Spleen (tissue), 11 donors: Measurements from ENCODE around the gene ITGB4. TPM values are rescaled to one million over a fixed set of nuclear protein-coding genes. Genes with fewer than 3 reads are reported as not detected.
A peak's percentile ranks its signal among the peaks of the same experiment; 100 is the strongest.

Experiments
- DNase-seq: peaks from one replicate; pipeline ENCODE4 v3.0.0-alpha.2; 2020
- H3K27ac ChIP-seq, 8 donors: fragments of 200-600 bp; sonication (generic) in 7 of 8; 1 replicate in 4 of 8; 2 replicates in 4 of 8; pipeline versions ENCODE4 v1.5.0 to v1.8.0; 2016 to 2021; ENCODE audit warnings: inconsistent platforms in 4 of 8, mild to moderate bottlenecking in 4 of 8, moderate library complexity in 1 of 8
- H3K27me3 ChIP-seq, 7 donors: fragments of 200-600 bp; sonication (generic) in 6 of 7; replicated peaks in 1 of 7; 1 replicate in 4 of 7; 2 replicates in 3 of 7; pipeline versions ENCODE4 v1.5.0 to v1.8.0; 2016 to 2021; ENCODE audit warnings: inconsistent platforms in 3 of 7, mild to moderate bottlenecking in 1 of 7
- H3K36me3 ChIP-seq, 6 donors: fragments of 200-600 bp; sonication (generic) in 5 of 6; 1 replicate in 4 of 6; 2 replicates in 2 of 6; pipeline versions ENCODE4 v1.5.0 to v1.8.0; 2016 to 2021; ENCODE audit warnings: inconsistent platforms in 2 of 6
- H3K4me1 ChIP-seq, 6 donors: fragments of 200-600 bp; sonication (generic) in 5 of 6; 1 replicate in 3 of 6; 2 replicates in 3 of 6; pipeline versions ENCODE4 v1.5.0 to v1.8.0; 2016 to 2021; ENCODE audit warnings: inconsistent platforms in 3 of 6
- H3K4me3 ChIP-seq, 8 donors: fragments of 200-600 bp; sonication (generic) in 7 of 8; 1 replicate in 4 of 8; 2 replicates in 4 of 8; pipeline versions ENCODE4 v1.5.0 to v1.8.0; 2016 to 2021; ENCODE audit warnings: inconsistent platforms in 4 of 8, mild to moderate bottlenecking in 4 of 8, moderate library complexity in 2 of 8
- H3K9me3 ChIP-seq, 8 donors: fragments of 200-600 bp; sonication (generic) in 7 of 8; 1 replicate in 4 of 8; 2 replicates in 4 of 8; pipeline versions ENCODE4 v1.5.0 to v1.8.0; 2016 to 2021; ENCODE audit warnings: inconsistent platforms in 4 of 8
- CTCF ChIP-seq, 11 experiments: fragments of 200-600 bp in 7 of 11; fragments of 450-650 bp in 4 of 11; sonication (generic) in 4 of 11; IDR thresholded peaks in 8 of 11; conservative IDR thresholded peaks in 3 of 11; 1 replicate in 7 of 11; 2 replicates in 4 of 11; pipeline versions ENCODE4 v1.4.0 to v1.8.0; 2016 to 2021; ENCODE audit warnings: antibody characterized with exemption in 11 of 11, inconsistent platforms in 4 of 11, mild to moderate bottlenecking in 1 of 11
- POLR2A ChIP-seq, 3 donors: fragments of 450-650 bp; IDR thresholded peaks; one replicate each; pipeline ENCODE4 v1.5.1; 2017; ENCODE audit warnings: antibody characterized with exemption in 3 of 3, mild to moderate bottlenecking in 1 of 3
- POLR2AphosphoS5 ChIP-seq, 3 donors: sonication (generic); formaldehyde crosslinking; IDR thresholded peaks; one replicate each; pipeline ENCODE4 v1.5.1; 2017; ENCODE audit warnings: antibody characterized with exemption in 3 of 3
- WGBS, 5 donors: extraction: QIAGEN DNeasy Blood & Tissue Kit in 3 of 5; methylation state at CpG; one replicate each; pipeline versions ENCODE4 v1.1.5 to v1.1.7; 2013 to 2018; 5-methylcytosine and 5-hydroxymethylcytosine counted together
- intact Hi-C: fragments of 100-400 bp; cut with DNase I; formaldehyde crosslinking; loops from one replicate; pipeline ENCODE4 v1.15.0; 2023; ENCODE audit warnings: low total_unique reads
- polyA plus RNA-seq, 3 donors: library from polyadenylated mRNA; stranded (reverse); fragments of 200-250 nt; gene quantifications; one replicate each; pipeline ENCODE4 v1.2.1, GENCODE V29; 2013
- total RNA-seq, 7 donors: library from RNA; depleted of rRNA in 3 of 7; stranded (reverse); fragments of >200 nt in 3 of 7; fragmentation: NEBNext Ultra II Directional in 4 of 7; extraction: Animal tissue kit (Norgen Biotek cat#: 25700) in 4 of 7; gene quantifications; one replicate each; pipeline versions ENCODE4 v1.1.0 to v1.2.1, GENCODE V29; 2016 to 2021
- donor health status: healthy with polysubstance abuse.
- donor health status: DM: no; HTN: no; CAD: no; lungs with moderate emphysema.
- donor health status: DM: no; HTN: no; CAD: no.
- donor health status: Bipolar disorder and iron deficiency.
- donor health status: healthy.
- donor health status: DM: no; HTN: no; CAD: no.
- donor health status: DM: yes; HTN: yes; CAD: no.

The ITGB4 gene
- total and polyA plus RNA-seq, 10 donors, result 16.6 to 205 (median 82.6) TPM

GRCh38 chr17:75725504-75725903, 4.2 kb downstream of the ITGB4 start:
- Histone ChIP-seq H3K27me3 (peaks cover 0 to 20% (median 14%) of the 10 kb centered on the region in 7 donors), H3K27ac (peak overlapping the region in 6 of 8 donors; percentile 9 to 93 (median 76)), H3K36me3 (peaks cover 0 to 58% (median 4%) of the 10 kb centered on the region in 6 donors), H3K4me3 (no peak overlapping the region), H3K4me1 (peaks cover 0 to 49% (median 27%) of the 10 kb centered on the region in 6 donors), H3K9me3 (no peaks in the 10 kb centered on the region)
- TF ChIP-seq CTCF (IDR thresholded peaks at IDR 0.05 in 8 of 11, conservative IDR thresholded peaks at IDR 0.05 in 3 of 11) (no peak), POLR2AphosphoS5 (IDR thresholded peaks at IDR 0.05) (no peak), POLR2A (IDR thresholded peaks at IDR 0.05) (no peak)
- WGBS, 5 donors, result 89 to 94% (median 93%) methylated on average over 7 of the region's 7 CpGs
- no peak for DNase-seq
- intact Hi-C loops, result no loop called here

GRCh38 chr17:75727391-75727790, 6.1 kb downstream of the ITGB4 start:
- peak in 1 of 3 donors; percentile 26 for TF ChIP-seq POLR2AphosphoS5 (IDR thresholded peaks at IDR 0.05)
- no peak for TF ChIP-seq POLR2A (IDR thresholded peaks at IDR 0.05)

GRCh38 chr17:75729351-75729750, 8.1 kb downstream of the ITGB4 start:
- Histone ChIP-seq H3K9me3 (no peaks in the 10 kb centered on the region), H3K27ac (no peak overlapping the region), H3K4me1 (peaks cover 0 to 30% (median 8%) of the 10 kb centered on the region in 6 donors), H3K36me3 (peaks cover 0 to 89% (median 6%) of the 10 kb centered on the region in 6 donors), H3K27me3 (no peaks in the 10 kb centered on the region), H3K4me3 (no peak overlapping the region)
- intact Hi-C loops, result no loop called here
- DNase-seq, result no peak
- 79 to 93% (median 90%) methylated on average over 3 to 7 of the region's 7 CpGs for WGBS, 5 donors
- no peak for TF ChIP-seq POLR2A (IDR thresholded peaks at IDR 0.05)
- peak in 1 of 3 donors; percentile 12 for TF ChIP-seq POLR2AphosphoS5 (IDR thresholded peaks at IDR 0.05)

More at GRCh38 chr17:75727391-75727790, 6.1 kb downstream of the ITGB4 start:
- H3K27ac ChIP-seq, result no peak overlapping the region
- WGBS, 5 donors, result 85 to 98% (median 92%) methylated on average over 12 to 18 of the region's 18 CpGs
- H3K4me1 ChIP-seq, result peaks cover 0 to 33% (median 14%) of the 10 kb centered on the region in 6 donors
- peaks cover 0 to 1% (median 0%) of the 10 kb centered on the region in 7 donors for H3K27me3 ChIP-seq
- peaks cover 0 to 77% (median 6%) of the 10 kb centered on the region in 6 donors for H3K36me3 ChIP-seq
- intact Hi-C loops, result no loop called here
- H3K4me3 ChIP-seq, result no peak overlapping the region
- DNase-seq, result no peak
- H3K9me3 ChIP-seq, result no peaks in the 10 kb centered on the region

GRCh38 chr17:75730065-75730464, 8.8 kb downstream of the ITGB4 start:
- DNase-seq, result no peak
- TF ChIP-seq POLR2A (IDR thresholded peaks at IDR 0.05), result no peak
- TF ChIP-seq POLR2AphosphoS5 (IDR thresholded peaks at IDR 0.05), result peak in 2 of 3 donors; percentile 44 to 60
- intact Hi-C loops, result no loop called here

GRCh38 chr17:75731086-75731715, 9.9 kb downstream of the ITGB4 start:
- intact Hi-C loops, result no loop called here
- H3K4me3 ChIP-seq, result no peak overlapping the region
- no peaks in the 10 kb centered on the region for H3K27me3 ChIP-seq
- DNase-seq, result no peak
- no peak overlapping the region for H3K27ac ChIP-seq
- WGBS, 5 donors, result 86 to 92% (median 88%) methylated on average over 22 to 26 of the region's 26 CpGs
- peaks cover 6 to 26% (median 9%) of the 10 kb centered on the region in 6 donors for H3K4me1 ChIP-seq
- TF ChIP-seq POLR2AphosphoS5 (IDR thresholded peaks at IDR 0.05) (no peak), POLR2A (IDR thresholded peaks at IDR 0.05) (no peak), CTCF (IDR thresholded peaks at IDR 0.05 in 8 of 11, conservative IDR thresholded peaks at IDR 0.05 in 3 of 11) (no peak)
- H3K9me3 ChIP-seq, result no peaks in the 10 kb centered on the region
- peaks cover 0 to 86% (median 7%) of the 10 kb centered on the region in 6 donors for H3K36me3 ChIP-seq

More at GRCh38 chr17:75730065-75730464, 8.8 kb downstream of the ITGB4 start:
- Histone ChIP-seq H3K4me1 (peaks cover 6 to 31% (median 12%) of the 10 kb centered on the region in 6 donors), H3K36me3 (peaks cover 0 to 89% (median 6%) of the 10 kb centered on the region in 6 donors), H3K27me3 (no peaks in the 10 kb centered on the region), H3K27ac (no peak overlapping the region), H3K4me3 (no peak overlapping the region), H3K9me3 (no peaks in the 10 kb centered on the region)
- 88 to 94% (median 92%) methylated on average over 14 to 24 of the region's 24 CpGs for WGBS, 5 donors
